AG09319 (cell line): ENCODE measurements around the gene ST6GALNAC6.

Source experiments
- DNase-seq: peaks from one replicate; pipeline ENCODE4 v3.0.0-alpha.2; 2010; ENCODE audit warnings: low read depth; ENCODE audit errors: extremely low read depth
- TF ChIP-seq, protein P1 (sequence below): IDR thresholded peaks from 2 replicates; pipeline ENCODE4 v1.5.1; 2011; ENCODE audit warnings: low read depth, mild to moderate bottlenecking, inconsistent platforms, low read length, moderate library complexity

ST6GALNAC6 gene

DNA sequence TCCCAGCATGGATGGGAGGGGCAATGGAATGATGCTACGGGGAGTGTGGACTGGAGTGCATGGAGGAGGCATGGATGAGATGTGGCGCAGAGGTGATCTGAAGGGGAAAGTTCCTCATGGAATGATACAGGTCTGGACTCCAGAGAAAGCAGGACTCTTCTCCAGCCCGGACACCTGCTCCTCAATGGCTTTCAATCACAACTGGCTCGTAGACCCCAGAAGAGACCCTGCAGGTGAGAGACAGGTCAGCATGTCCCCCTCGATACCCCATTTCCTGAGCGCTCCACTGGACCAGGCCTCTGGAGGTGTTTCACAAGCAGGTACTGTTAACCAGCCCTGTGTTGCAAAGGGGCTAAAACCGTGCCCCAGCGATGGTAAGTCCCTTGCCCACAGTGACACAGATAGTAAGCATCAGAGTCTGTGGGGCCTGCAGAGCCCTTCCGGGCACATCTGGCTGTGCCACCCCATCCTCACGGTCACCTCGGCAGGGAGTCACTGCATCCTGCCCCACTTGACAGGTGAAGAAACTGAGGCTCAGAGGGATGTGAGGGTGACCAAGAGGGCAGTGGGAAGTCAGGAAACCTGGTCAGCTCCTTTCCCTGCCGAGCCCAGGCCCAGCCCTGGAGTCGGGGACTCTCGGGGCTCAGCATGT, 43.7 kb upstream of the ST6GALNAC6 start:
- no peak for DNase-seq
- TF ChIP-seq, protein P1, sequence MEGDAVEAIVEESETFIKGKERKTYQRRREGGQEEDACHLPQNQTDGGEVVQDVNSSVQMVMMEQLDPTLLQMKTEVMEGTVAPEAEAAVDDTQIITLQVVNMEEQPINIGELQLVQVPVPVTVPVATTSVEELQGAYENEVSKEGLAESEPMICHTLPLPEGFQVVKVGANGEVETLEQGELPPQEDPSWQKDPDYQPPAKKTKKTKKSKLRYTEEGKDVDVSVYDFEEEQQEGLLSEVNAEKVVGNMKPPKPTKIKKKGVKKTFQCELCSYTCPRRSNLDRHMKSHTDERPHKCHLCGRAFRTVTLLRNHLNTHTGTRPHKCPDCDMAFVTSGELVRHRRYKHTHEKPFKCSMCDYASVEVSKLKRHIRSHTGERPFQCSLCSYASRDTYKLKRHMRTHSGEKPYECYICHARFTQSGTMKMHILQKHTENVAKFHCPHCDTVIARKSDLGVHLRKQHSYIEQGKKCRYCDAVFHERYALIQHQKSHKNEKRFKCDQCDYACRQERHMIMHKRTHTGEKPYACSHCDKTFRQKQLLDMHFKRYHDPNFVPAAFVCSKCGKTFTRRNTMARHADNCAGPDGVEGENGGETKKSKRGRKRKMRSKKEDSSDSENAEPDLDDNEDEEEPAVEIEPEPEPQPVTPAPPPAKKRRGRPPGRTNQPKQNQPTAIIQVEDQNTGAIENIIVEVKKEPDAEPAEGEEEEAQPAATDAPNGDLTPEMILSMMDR, result no peak

- DNase-seq, result no peak
- TF ChIP-seq, protein P1, result peak; percentile 80
These were observed 43.0 kb upstream of the ST6GALNAC6 start for GRCh38 chr9:127942216-127943010.

GRCh38 chr9:127941961-127942215, 42.5 kb upstream of the ST6GALNAC6 start:
- no peak for DNase-seq
- TF ChIP-seq, protein P1, result no peak

DNA sequence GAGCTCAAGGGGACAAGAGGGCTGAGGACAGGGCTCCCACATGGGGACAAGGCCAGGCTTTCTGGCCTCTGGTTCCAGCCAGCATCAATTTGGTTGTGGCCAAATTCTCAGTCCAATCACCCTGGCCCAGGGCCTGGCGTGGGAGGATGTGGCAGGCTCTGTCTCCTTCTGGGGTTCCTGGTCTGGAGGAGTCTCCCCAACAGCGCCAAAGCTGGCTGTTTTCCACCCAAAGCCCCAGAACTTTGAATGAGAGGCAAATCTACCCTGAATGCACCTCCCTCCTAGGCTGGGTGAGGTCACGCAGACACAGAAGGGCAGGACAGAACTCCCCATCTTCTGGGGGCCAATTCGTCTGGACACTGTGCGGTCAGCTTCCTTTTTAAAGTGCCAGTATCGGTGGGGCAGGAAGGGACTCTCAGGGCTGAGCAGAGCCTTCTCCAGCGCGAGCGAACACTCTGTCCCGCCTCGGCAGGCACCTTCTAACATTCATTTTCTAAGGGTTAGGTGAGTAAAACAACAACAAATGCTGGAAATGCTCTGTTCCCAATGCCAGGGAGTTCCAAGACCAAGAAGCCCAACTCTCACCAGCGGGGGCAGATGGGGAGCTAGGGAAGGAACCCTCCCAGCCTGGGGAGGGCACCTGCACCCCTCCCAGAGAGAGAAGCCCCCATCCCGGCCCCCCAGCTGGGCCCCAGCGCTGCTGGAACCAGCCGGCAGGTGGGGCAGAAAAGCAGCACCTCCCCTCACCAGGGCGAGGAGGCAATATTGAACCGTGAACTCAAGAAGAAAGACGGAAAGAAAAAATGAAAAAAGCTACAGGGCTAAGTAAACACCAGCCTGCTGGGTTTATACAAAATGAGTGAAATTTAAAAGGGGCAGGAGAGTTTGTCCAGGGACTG, 41.9 kb upstream of the ST6GALNAC6 start:
- TF ChIP-seq, protein P1, result no peak
- DNase-seq, result no peak

GRCh38 chr9:127940593-127940992, 41.2 kb upstream of the ST6GALNAC6 start:
- TF ChIP-seq, protein P1, result no peak
- DNase-seq, result no peak

DNA sequence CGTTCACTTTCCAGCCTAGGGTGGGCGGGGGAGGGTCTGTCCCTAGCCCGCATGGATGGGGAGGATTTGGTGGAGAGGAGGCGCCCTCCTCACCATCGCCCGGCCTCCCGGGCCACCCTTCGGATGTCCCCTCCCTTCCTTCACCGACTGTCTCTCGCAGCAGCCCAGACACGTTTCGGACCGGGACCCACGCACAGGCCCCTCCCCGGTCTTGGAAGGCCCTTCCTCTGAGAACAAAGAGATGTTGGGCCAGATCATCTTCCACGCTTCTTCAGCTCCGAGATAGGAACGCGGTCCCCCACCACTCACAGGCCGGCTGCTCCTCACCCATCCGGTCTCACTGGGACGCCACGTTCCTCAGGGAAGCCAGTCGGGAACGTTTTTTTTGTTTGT, 38.9 kb upstream of the ST6GALNAC6 start:
- TF ChIP-seq, protein P1, result no peak
- no peak for DNase-seq
